ENCODE data around the gene PDYN.

Gene PDYN

GRCh38 chr20:1942061-1942460 lies 51.8 kb downstream of the PDYN start:
- Histone ChIP-seq H3K27me3 (replicated peaks; ENCODE audit: control insufficient read depth, insufficient read depth, low read length) (no peaks in the 10 kb centered on the region), H3K36me3 (ENCODE audit: control insufficient read depth, insufficient read depth, low read length, severe bottlenecking) (peaks cover 4% of the 10 kb centered on the region), H3K9ac (ENCODE audit: low read length) (no peak overlapping the region), H3K9me3 (ENCODE audit: control insufficient read depth, low read length) (no peaks in the 10 kb centered on the region), H3K4me1 (ENCODE audit: control insufficient read depth, insufficient read depth, low read length) (peaks cover 71% of the 10 kb centered on the region), H3K4me3 (ENCODE audit: low read length) (no peak overlapping the region)
- no peak for DNase-seq (ENCODE audit: low read depth)

GRCh38 chr20:1941226-1941625 lies 52.6 kb downstream of the PDYN start:
- peaks cover 65% of the 10 kb centered on the region for H3K4me1 ChIP-seq (ENCODE audit: control insufficient read depth, insufficient read depth, low read length)
- peaks cover 4% of the 10 kb centered on the region for H3K36me3 ChIP-seq (ENCODE audit: control insufficient read depth, insufficient read depth, low read length, severe bottlenecking)
- no peaks in the 10 kb centered on the region for H3K27me3 ChIP-seq (replicated peaks; ENCODE audit: control insufficient read depth, insufficient read depth, low read length)
- DNase-seq (ENCODE audit: low read depth) = no peak
- no peaks in the 10 kb centered on the region for H3K9me3 ChIP-seq (ENCODE audit: control insufficient read depth, low read length)
- no peak overlapping the region for H3K9ac ChIP-seq (ENCODE audit: low read length)
- H3K4me3 ChIP-seq (ENCODE audit: low read length) = peak overlapping the region; percentile 49

- no peak overlapping the region for H3K9ac ChIP-seq (ENCODE audit: low read length)
Observed at GRCh38 chr20:1940581-1940980, 53.3 kb downstream of the PDYN start.

GRCh38 chr20:1939270-1939595 lies 54.6 kb downstream of the PDYN start:
- no peaks in the 10 kb centered on the region for H3K9me3 ChIP-seq (ENCODE audit: control insufficient read depth, low read length)
- no peak overlapping the region for H3K4me3 ChIP-seq (ENCODE audit: low read length)
- peaks cover 4% of the 10 kb centered on the region for H3K36me3 ChIP-seq (ENCODE audit: control insufficient read depth, insufficient read depth, low read length, severe bottlenecking)
- DNase-seq (ENCODE audit: low read depth) = no peak
- no peaks in the 10 kb centered on the region for H3K27me3 ChIP-seq (replicated peaks; ENCODE audit: control insufficient read depth, insufficient read depth, low read length)
- H3K9ac ChIP-seq (ENCODE audit: low read length) = no peak overlapping the region
- peaks cover 65% of the 10 kb centered on the region for H3K4me1 ChIP-seq (ENCODE audit: control insufficient read depth, insufficient read depth, low read length)

More at GRCh38 chr20:1940581-1940980, 53.3 kb downstream of the PDYN start:
- Histone ChIP-seq H3K4me3 (ENCODE audit: low read length) (no peak overlapping the region), H3K36me3 (ENCODE audit: control insufficient read depth, insufficient read depth, low read length, severe bottlenecking) (peaks cover 4% of the 10 kb centered on the region), H3K27me3 (replicated peaks; ENCODE audit: control insufficient read depth, insufficient read depth, low read length) (no peaks in the 10 kb centered on the region), H3K4me1 (ENCODE audit: control insufficient read depth, insufficient read depth, low read length) (peaks cover 66% of the 10 kb centered on the region), H3K9me3 (ENCODE audit: control insufficient read depth, low read length) (no peaks in the 10 kb centered on the region)
- no peak for DNase-seq (ENCODE audit: low read depth)

GRCh38 chr20:1938464-1939269 lies 55.2 kb downstream of the PDYN start:
- Histone ChIP-seq H3K4me1 (ENCODE audit: control insufficient read depth, insufficient read depth, low read length) (peaks cover 64% of the 10 kb centered on the region), H3K9me3 (ENCODE audit: control insufficient read depth, low read length) (no peaks in the 10 kb centered on the region), H3K4me3 (ENCODE audit: low read length) (no peak overlapping the region), H3K27me3 (replicated peaks; ENCODE audit: control insufficient read depth, insufficient read depth, low read length) (no peaks in the 10 kb centered on the region), H3K36me3 (ENCODE audit: control insufficient read depth, insufficient read depth, low read length, severe bottlenecking) (peaks cover 4% of the 10 kb centered on the region), H3K9ac (ENCODE audit: low read length) (no peak overlapping the region)
- no peak for DNase-seq (ENCODE audit: low read depth)

GRCh38 chr20:1937316-1937976 lies 56.4 kb downstream of the PDYN start:
- Histone ChIP-seq H3K9me3 (ENCODE audit: control insufficient read depth, low read length) (no peaks in the 10 kb centered on the region), H3K4me3 (ENCODE audit: low read length) (no peak overlapping the region), H3K9ac (ENCODE audit: low read length) (no peak overlapping the region), H3K36me3 (ENCODE audit: control insufficient read depth, insufficient read depth, low read length, severe bottlenecking) (peaks cover 4% of the 10 kb centered on the region), H3K4me1 (ENCODE audit: control insufficient read depth, insufficient read depth, low read length) (peaks cover 61% of the 10 kb centered on the region), H3K27me3 (replicated peaks; ENCODE audit: control insufficient read depth, insufficient read depth, low read length) (no peaks in the 10 kb centered on the region)
- DNase-seq (ENCODE audit: low read depth) = no peak

GRCh38 chr20:1935696-1936366 lies 58.0 kb downstream of the PDYN start:
- Histone ChIP-seq H3K36me3 (ENCODE audit: control insufficient read depth, insufficient read depth, low read length, severe bottlenecking) (peaks cover 4% of the 10 kb centered on the region), H3K9ac (ENCODE audit: low read length) (peak overlapping the region; percentile 70), H3K27me3 (replicated peaks; ENCODE audit: control insufficient read depth, insufficient read depth, low read length) (no peaks in the 10 kb centered on the region), H3K4me1 (ENCODE audit: control insufficient read depth, insufficient read depth, low read length) (peaks cover 48% of the 10 kb centered on the region), H3K4me3 (ENCODE audit: low read length) (no peak overlapping the region), H3K9me3 (ENCODE audit: control insufficient read depth, low read length) (no peaks in the 10 kb centered on the region)
- DNase-seq (ENCODE audit: low read depth) = no peak

- Histone ChIP-seq H3K36me3 (ENCODE audit: control insufficient read depth, insufficient read depth, low read length, severe bottlenecking) (peaks cover 4% of the 10 kb centered on the region), H3K4me1 (ENCODE audit: control insufficient read depth, insufficient read depth, low read length) (peaks cover 44% of the 10 kb centered on the region), H3K4me3 (ENCODE audit: low read length) (peak overlapping the region; percentile 51), H3K27me3 (replicated peaks; ENCODE audit: control insufficient read depth, insufficient read depth, low read length) (no peaks in the 10 kb centered on the region), H3K9me3 (ENCODE audit: control insufficient read depth, low read length) (no peaks in the 10 kb centered on the region), H3K9ac (ENCODE audit: low read length) (peak overlapping the region; percentile 70)
- peak; percentile 87 for DNase-seq (ENCODE audit: low read depth)
Observed at GRCh38 chr20:1934721-1935573, 58.9 kb downstream of the PDYN start.

- peak; percentile 55 for DNase-seq (ENCODE audit: low read depth)
- peak overlapping the region; percentile 22 for H3K4me3 ChIP-seq (ENCODE audit: low read length)
- no peaks in the 10 kb centered on the region for H3K9me3 ChIP-seq (ENCODE audit: control insufficient read depth, low read length)
- no peaks in the 10 kb centered on the region for H3K27me3 ChIP-seq (replicated peaks; ENCODE audit: control insufficient read depth, insufficient read depth, low read length)
- peak overlapping the region; percentile 41 for H3K9ac ChIP-seq (ENCODE audit: low read length)
- peaks cover 4% of the 10 kb centered on the region for H3K36me3 ChIP-seq (ENCODE audit: control insufficient read depth, insufficient read depth, low read length, severe bottlenecking)
- H3K4me1 ChIP-seq (ENCODE audit: control insufficient read depth, insufficient read depth, low read length) = peaks cover 42% of the 10 kb centered on the region
Observed at GRCh38 chr20:1934156-1934555, 59.7 kb downstream of the PDYN start.

- H3K9me3 ChIP-seq (ENCODE audit: control insufficient read depth, low read length) = no peaks in the 10 kb centered on the region
- no peak overlapping the region for H3K9ac ChIP-seq (ENCODE audit: low read length)
- H3K4me1 ChIP-seq (ENCODE audit: control insufficient read depth, insufficient read depth, low read length) = peaks cover 35% of the 10 kb centered on the region
- DNase-seq (ENCODE audit: low read depth) = peak; percentile 24
- no peaks in the 10 kb centered on the region for H3K27me3 ChIP-seq (replicated peaks; ENCODE audit: control insufficient read depth, insufficient read depth, low read length)
- peaks cover 4% of the 10 kb centered on the region for H3K36me3 ChIP-seq (ENCODE audit: control insufficient read depth, insufficient read depth, low read length, severe bottlenecking)
- H3K4me3 ChIP-seq (ENCODE audit: low read length) = peak overlapping the region; percentile 13
Observed at GRCh38 chr20:1933465-1933870, 60.4 kb downstream of the PDYN start.

Data from adipocyte (in vitro differentiated cells).